DOHH2 (cell line): ENCODE measurements around the gene LACTBL1.

Experiments
- CTCF ChIP-seq: fragments of 200-600 bp; sonication (generic); IDR thresholded peaks from one replicate; pipeline ENCODE4 v1.5.1; 2014; ENCODE audit warnings: antibody characterized with exemption, mild to moderate bottlenecking, low read depth, low read length; ENCODE audit not compliant: poor library complexity, severe bottlenecking
- EZH2phosphoT487 ChIP-seq: fragments of 200-600 bp; sonication (generic); IDR thresholded peaks from 2 replicates; pipeline ENCODE4 v1.6.1; 2017; ENCODE audit warnings: borderline replicate concordance, mild to moderate bottlenecking, antibody characterized with exemption, low read length, moderate library complexity, mixed read lengths

- TF ChIP-seq CTCF (no peak), EZH2phosphoT487 (no peak)
Measured at GRCh38 chr1:22972760-22973159, at the start of gene LACTBL1.
